ENCODE results near the gene LRIT2. TPM values are rescaled to one million over a fixed set of nuclear protein-coding genes. Genes with fewer than 3 reads are reported as not detected.

The LRIT2 gene
- polyA plus RNA-seq, 1 donor from 2014 or later: not detected

GRCh38 chr10:84205049-84205852 is 20.1 kb downstream of the LRIT2 start:
- TF ChIP-seq POLR2AphosphoS5 (IDR thresholded peaks at IDR 0.05) (no peak), SMC3 (conservative IDR thresholded peaks at IDR 0.05; ENCODE audit: poor library complexity) (peak; percentile 69), RAD21 (conservative IDR thresholded peaks at IDR 0.05) (peak; percentile 70)
- TF ChIP-seq, protein P1, sequence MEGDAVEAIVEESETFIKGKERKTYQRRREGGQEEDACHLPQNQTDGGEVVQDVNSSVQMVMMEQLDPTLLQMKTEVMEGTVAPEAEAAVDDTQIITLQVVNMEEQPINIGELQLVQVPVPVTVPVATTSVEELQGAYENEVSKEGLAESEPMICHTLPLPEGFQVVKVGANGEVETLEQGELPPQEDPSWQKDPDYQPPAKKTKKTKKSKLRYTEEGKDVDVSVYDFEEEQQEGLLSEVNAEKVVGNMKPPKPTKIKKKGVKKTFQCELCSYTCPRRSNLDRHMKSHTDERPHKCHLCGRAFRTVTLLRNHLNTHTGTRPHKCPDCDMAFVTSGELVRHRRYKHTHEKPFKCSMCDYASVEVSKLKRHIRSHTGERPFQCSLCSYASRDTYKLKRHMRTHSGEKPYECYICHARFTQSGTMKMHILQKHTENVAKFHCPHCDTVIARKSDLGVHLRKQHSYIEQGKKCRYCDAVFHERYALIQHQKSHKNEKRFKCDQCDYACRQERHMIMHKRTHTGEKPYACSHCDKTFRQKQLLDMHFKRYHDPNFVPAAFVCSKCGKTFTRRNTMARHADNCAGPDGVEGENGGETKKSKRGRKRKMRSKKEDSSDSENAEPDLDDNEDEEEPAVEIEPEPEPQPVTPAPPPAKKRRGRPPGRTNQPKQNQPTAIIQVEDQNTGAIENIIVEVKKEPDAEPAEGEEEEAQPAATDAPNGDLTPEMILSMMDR (IDR thresholded peaks at IDR 0.05; ENCODE audit: poor library complexity, severe bottlenecking): peak; percentile 70
- Histone ChIP-seq H2AFZ (ENCODE audit: low read depth, low read length) (no peak overlapping the region), H3K79me2 (replicated peaks; ENCODE audit: insufficient read depth, low read length) (no peaks in the 10 kb centered on the region), H3K27me3 (ENCODE audit: insufficient read depth, low read depth, low read length) (no peaks in the 10 kb centered on the region), H3K9me3 (ENCODE audit: low read length) (no peaks in the 10 kb centered on the region), H3K36me3 (ENCODE audit: insufficient read depth, low read length) (no peaks in the 10 kb centered on the region), H3K4me3 (ENCODE audit: low read length) (no peak overlapping the region), H3K9me2 (ENCODE audit: insufficient read depth, low read length) (no peaks in the 10 kb centered on the region), H3K9ac (ENCODE audit: low read length) (no peak overlapping the region), H3K27ac (ENCODE audit: low read length) (no peak overlapping the region), H3F3A (ENCODE audit: insufficient read depth, low read length, poor library complexity, severe bottlenecking) (no peaks in the 10 kb centered on the region), H4K20me1 (ENCODE audit: insufficient read depth) (no peaks in the 10 kb centered on the region), H3K4me2 (ENCODE audit: low read length) (no peak overlapping the region)

DNA sequence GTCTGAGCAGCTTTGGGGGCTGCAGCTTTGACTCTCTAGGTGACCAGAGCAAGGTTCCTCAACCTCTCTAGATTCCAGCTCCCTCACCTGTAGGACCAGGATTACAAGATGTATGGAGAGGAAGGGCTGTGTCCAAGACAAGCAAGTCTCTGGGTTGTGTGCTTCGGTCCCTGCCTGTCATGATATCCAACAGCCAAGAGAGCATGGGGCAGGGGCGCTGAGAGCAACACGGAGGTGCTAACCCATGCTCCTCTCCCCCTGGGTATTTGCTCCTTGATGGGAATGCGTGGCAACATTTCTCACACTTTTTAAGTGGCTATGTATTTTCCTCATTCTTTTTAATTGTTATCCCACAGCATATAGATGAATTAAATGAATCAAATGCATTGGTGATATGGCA is 20.7 kb downstream of the LRIT2 start:
- Histone ChIP-seq H3K27me3 (ENCODE audit: insufficient read depth, low read depth, low read length) (no peaks in the 10 kb centered on the region), H3K79me2 (replicated peaks; ENCODE audit: insufficient read depth, low read length) (no peaks in the 10 kb centered on the region), H3K9me3 (ENCODE audit: low read length) (no peaks in the 10 kb centered on the region), H3K4me2 (ENCODE audit: low read length) (no peak overlapping the region), H3K9ac (ENCODE audit: low read length) (no peak overlapping the region), H3K4me3 (ENCODE audit: low read length) (no peak overlapping the region), H3K9me2 (ENCODE audit: insufficient read depth, low read length) (no peaks in the 10 kb centered on the region), H3K27ac (ENCODE audit: low read length) (no peak overlapping the region), H2AFZ (ENCODE audit: low read depth, low read length) (no peak overlapping the region), H3K36me3 (ENCODE audit: insufficient read depth, low read length) (no peaks in the 10 kb centered on the region), H3F3A (ENCODE audit: insufficient read depth, low read length, poor library complexity, severe bottlenecking) (no peaks in the 10 kb centered on the region), H4K20me1 (ENCODE audit: insufficient read depth) (no peaks in the 10 kb centered on the region)
- TF ChIP-seq RAD21 (conservative IDR thresholded peaks at IDR 0.05) (no peak), POLR2AphosphoS5 (IDR thresholded peaks at IDR 0.05) (no peak), REST (IDR thresholded peaks at IDR 0.05; ENCODE audit: borderline replicate concordance) (no peak), SMC3 (conservative IDR thresholded peaks at IDR 0.05; ENCODE audit: poor library complexity) (no peak), TAF1 (IDR thresholded peaks at IDR 0.05; ENCODE audit: low read depth) (no peak), EP300 (conservative IDR thresholded peaks at IDR 0.05; ENCODE audit: poor library complexity, severe bottlenecking) (no peak), EZH2 (IDR thresholded peaks at IDR 0.05; ENCODE audit: borderline replicate concordance, insufficient read depth, low read length, poor library complexity, severe bottlenecking) (no peak), MXI1 (conservative IDR thresholded peaks at IDR 0.05; ENCODE audit: poor library complexity, severe bottlenecking) (no peak)
- TF ChIP-seq, protein P1 (IDR thresholded peaks at IDR 0.05; ENCODE audit: poor library complexity, severe bottlenecking): no peak

Measured in neural cell (in vitro differentiated cells).